MCF 10A (cell line): Measurements from ENCODE around the gene IGFLR1. TPM values are rescaled to one million over a fixed set of nuclear protein-coding genes. Genes with fewer than 3 reads are reported as not detected.

Experiments used
- BruUV-seq: library from RNA; stranded (reverse); fragments of 400-500 nt; replicated peaks from 2 replicates; lab custom pipeline; 2021; lab: Mats Ljungman, UMichigan
- CTCF ChIA-PET: fragments of 300-600 bp; sonication (Branson Sonifier 250); formaldehyde crosslinking; extraction: SDS; loops from one replicate; lab custom pipeline; 2021; ENCODE audit warnings: antibody characterized with exemption, inconsistent platforms; lab: Yijun Ruan, JAX
- POLR2A ChIA-PET: fragments of 300-600, 350-650 bp; sonication (Branson Sonifier 250); formaldehyde crosslinking; extraction: SDS; loops from one replicate; lab custom pipeline; 2020; ENCODE audit warnings: antibody characterized with exemption, inconsistent platforms; lab: Yijun Ruan, JAX
- DNase-seq: peaks from one replicate; pipeline ENCODE4 v3.0.0-alpha.2; 2018; ENCODE audit not compliant: unreplicated experiment
- H3K27ac Mint-ChIP-seq: one replicate; pipeline ENCODE4 v1.8.0; 2022; ENCODE audit warnings: mild to moderate bottlenecking, low read depth, mixed read lengths; ENCODE audit not compliant: unreplicated experiment
- H3K27me3 Mint-ChIP-seq: one replicate; pipeline ENCODE4 v1.8.0; 2022; ENCODE audit warnings: mixed read lengths; ENCODE audit not compliant: insufficient read depth, unreplicated experiment
- H3K36me3 Mint-ChIP-seq: one replicate; pipeline ENCODE4 v1.8.0; 2022; ENCODE audit warnings: mild to moderate bottlenecking, moderate library complexity, mixed read lengths; ENCODE audit not compliant: insufficient read depth, unreplicated experiment
- H3K4me1 Mint-ChIP-seq: one replicate; pipeline ENCODE4 v1.8.0; 2022; ENCODE audit warnings: mixed read lengths; ENCODE audit not compliant: insufficient read depth, unreplicated experiment
- H3K4me3 Mint-ChIP-seq: one replicate; pipeline ENCODE4 v1.8.0; 2022; ENCODE audit warnings: mild to moderate bottlenecking, moderate library complexity, mixed read lengths; ENCODE audit not compliant: unreplicated experiment
- H3K9me3 Mint-ChIP-seq: one replicate; pipeline ENCODE4 v1.8.0; 2022; ENCODE audit warnings: mixed read lengths; ENCODE audit not compliant: unreplicated experiment
- intact Hi-C: fragments of 100-400 bp; cut with micrococcal nuclease; formaldehyde crosslinking; loops from 2 replicates; pipeline ENCODE4 v1.14.1; 2022
- total RNA-seq: library from RNA; stranded (reverse); gene quantifications from 2 replicates; pipeline ENCODE4 v1.2.3, GENCODE V29; 2022
- TF ChIP-seq, protein P1 (sequence below): fragments of 200-600 bp; IDR thresholded peaks from one replicate; pipeline ENCODE4 v1.8.0; 2022; ENCODE audit warnings: antibody characterized with exemption, mild to moderate bottlenecking; ENCODE audit not compliant: unreplicated experiment

The IGFLR1 gene
- total RNA-seq, 1 experiment from 2014 or later, result 4.2 TPM

GRCh38 chr19:35757231-35757748 is 15.0 kb upstream of the IGFLR1 start:
- CTCF ChIA-PET, result no interaction called here
- no TSS peak for BruUV-seq
- POLR2A ChIA-PET, result interaction anchor here (1.1 kb wide), 1 partner anchor 9 kb away, joined by 8 read pairs; the partner anchor contains the start of gene LIN37
- Mint-ChIP-seq H3K9me3 (no peaks in the 10 kb centered on the region), H3K4me3 (peak overlapping the region; percentile 97), H3K4me1 (peaks cover 8% of the 10 kb centered on the region), H3K27ac (peak overlapping the region; percentile 99), H3K27me3 (no peaks in the 10 kb centered on the region), H3K36me3 (peaks cover 35% of the 10 kb centered on the region)
- no peak for DNase-seq
- TF ChIP-seq, protein P1, sequence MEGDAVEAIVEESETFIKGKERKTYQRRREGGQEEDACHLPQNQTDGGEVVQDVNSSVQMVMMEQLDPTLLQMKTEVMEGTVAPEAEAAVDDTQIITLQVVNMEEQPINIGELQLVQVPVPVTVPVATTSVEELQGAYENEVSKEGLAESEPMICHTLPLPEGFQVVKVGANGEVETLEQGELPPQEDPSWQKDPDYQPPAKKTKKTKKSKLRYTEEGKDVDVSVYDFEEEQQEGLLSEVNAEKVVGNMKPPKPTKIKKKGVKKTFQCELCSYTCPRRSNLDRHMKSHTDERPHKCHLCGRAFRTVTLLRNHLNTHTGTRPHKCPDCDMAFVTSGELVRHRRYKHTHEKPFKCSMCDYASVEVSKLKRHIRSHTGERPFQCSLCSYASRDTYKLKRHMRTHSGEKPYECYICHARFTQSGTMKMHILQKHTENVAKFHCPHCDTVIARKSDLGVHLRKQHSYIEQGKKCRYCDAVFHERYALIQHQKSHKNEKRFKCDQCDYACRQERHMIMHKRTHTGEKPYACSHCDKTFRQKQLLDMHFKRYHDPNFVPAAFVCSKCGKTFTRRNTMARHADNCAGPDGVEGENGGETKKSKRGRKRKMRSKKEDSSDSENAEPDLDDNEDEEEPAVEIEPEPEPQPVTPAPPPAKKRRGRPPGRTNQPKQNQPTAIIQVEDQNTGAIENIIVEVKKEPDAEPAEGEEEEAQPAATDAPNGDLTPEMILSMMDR, result no peak
- intact Hi-C loops, result loop anchor here (1.0 kb wide), 1 partner anchor 9 kb away; the partner anchor contains the start of gene LIN37

DNA sequence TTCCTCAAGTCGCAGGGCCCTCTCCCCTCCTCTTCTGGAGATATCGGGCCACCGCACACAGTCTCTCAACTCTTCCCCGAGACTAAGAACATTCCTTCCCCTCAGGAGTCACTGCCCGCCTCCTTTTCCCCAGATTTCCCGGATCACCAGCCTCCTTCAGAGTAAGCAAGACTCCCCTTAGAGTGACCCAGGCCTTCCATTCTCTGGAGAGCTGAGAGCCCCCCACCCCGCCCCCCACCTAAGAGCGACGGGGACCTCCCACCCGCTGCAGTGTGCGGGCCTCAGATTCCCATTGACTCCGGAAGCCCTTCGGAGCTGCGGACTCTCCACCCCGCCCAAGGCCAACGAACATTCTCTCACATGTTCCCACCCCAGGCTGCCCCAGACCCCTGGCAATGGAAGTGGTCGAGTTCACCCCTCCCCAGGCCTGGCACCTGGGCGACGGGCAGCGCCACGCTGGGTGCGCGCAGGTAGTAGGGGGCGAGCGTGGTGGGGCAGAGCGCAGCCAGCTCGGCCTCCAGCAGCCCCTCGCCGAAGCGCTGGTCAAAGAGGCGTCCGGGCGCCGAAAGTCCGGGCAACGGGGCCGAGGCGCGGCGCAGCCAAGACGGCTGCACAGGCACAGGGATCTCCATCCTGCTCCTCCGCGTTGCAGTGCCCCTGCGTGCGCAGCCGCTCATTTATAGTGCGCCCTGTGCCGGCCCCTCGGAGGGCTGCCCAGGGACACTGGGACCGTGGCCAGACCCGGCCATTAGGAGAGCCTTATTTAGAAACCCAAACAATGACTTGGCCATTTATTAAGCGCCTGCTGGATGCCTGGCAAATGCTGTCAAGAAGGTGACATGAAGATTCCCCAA is 14.4 kb upstream of the IGFLR1 start, which contains the start of gene HSPB6:
Gene HSPB6, minus strand, starts transcription at position 653 of the 854 bp plus-strand sequence. Its CDS starts 21 bp downstream, at position 632.
- Mint-ChIP-seq H3K4me3 (peak within 1 kb of the TSS; percentile 97), H3K4me1 (peaks cover 8% of the 10 kb centered on the region), H3K27me3 (no peaks in the 10 kb centered on the region), H3K36me3 (peaks cover 28% of the 10 kb centered on the region), H3K27ac (peak within 1 kb of the TSS; percentile 99), H3K9me3 (no peaks in the 10 kb centered on the region)
- DNase-seq, result no peak
- CTCF ChIA-PET, result no interaction called here
- POLR2A ChIA-PET, result interaction anchor here (0.6 to 1.1 kb wide), 2 partner anchors 8 kb away, joined by 3 to 8 read pairs; partner anchors contain the start of gene LIN37
- TF ChIP-seq, protein P1, result no peak
- intact Hi-C loops, result loop anchor here (1.0 kb wide), 1 partner anchor 8 kb away; the partner anchor contains the start of gene LIN37
- BruUV-seq, result no TSS peak

DNA sequence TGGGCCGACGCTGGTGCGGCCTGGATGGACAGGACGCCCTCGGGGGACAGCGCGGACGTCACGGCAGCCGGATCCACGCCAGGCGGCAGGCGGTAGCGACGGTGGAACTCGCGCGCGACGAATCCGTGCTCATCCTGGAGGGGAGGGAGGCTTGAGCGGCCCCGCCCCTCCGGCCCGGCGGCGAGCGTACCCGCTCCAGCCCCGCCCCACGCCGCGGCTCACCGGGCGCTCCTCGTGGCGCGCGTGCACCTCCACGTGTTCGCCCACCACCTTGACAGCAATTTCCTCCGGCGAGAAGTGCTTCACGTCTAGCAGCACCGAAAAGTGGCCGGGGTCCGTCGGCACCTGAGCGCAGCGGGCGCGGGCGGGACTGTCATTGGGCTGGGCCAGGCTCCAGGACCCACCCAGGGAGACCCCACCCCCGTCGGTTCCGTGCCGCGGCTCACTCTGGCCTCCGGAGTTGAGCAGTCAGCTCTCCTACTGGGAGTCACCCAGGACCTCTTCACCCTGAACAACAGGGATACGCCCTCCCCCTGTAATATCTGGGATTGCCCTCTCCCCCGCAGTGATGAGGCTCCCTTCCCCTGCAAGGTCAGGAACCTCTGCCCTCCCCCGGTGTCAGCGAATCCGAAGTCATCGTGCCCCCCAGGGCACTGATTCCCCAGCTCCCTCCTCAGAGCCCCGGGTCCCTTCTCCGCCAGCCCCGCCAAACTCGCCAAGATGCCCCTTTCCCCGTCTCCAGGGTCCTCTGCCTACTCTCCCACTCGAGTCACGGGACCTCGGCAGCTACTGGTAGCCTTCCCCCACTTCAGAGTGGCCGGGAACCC is 13.5 kb upstream of the IGFLR1 start:
- peaks cover 22% of the 10 kb centered on the region for H3K36me3 Mint-ChIP-seq
- ChIA-PET POLR2A (interaction anchor here (0.8 kb wide), 1 partner anchor 11 kb away, joined by 3 read pairs; the partner anchor contains the start of genes PSENEN and U2AF1L4), CTCF (no interaction called here)
- no peak for DNase-seq
- no peaks in the 10 kb centered on the region for H3K9me3 Mint-ChIP-seq
- no peak overlapping the region for H3K4me3 Mint-ChIP-seq
- peaks cover 8% of the 10 kb centered on the region for H3K4me1 Mint-ChIP-seq
- no peak overlapping the region for H3K27ac Mint-ChIP-seq
- H3K27me3 Mint-ChIP-seq, result no peaks in the 10 kb centered on the region
- BruUV-seq, result no TSS peak
- TF ChIP-seq, protein P1, result no peak
- intact Hi-C loops, result no loop called here
